ENCODE results near the gene DSCAM.
A peak's percentile ranks its signal among the peaks of the same experiment; 100 is the strongest.

The DSCAM gene

GRCh38 chr21:40386294-40386911, 460.6 kb downstream of the DSCAM start:
- DNase-seq (ENCODE audit: low read depth, low spot score): peak; percentile 49

GRCh38 chr21:40385883-40386282, 461.1 kb downstream of the DSCAM start:
- DNase-seq (ENCODE audit: low read depth, low spot score): no peak

GRCh38 chr21:40383951-40384350, 463.0 kb downstream of the DSCAM start:
- DNase-seq (ENCODE audit: low read depth, low spot score): no peak

GRCh38 chr21:40381111-40381510, 465.8 kb downstream of the DSCAM start:
- DNase-seq (ENCODE audit: low read depth, low spot score): no peak

GRCh38 chr21:40379881-40380810, 466.8 kb downstream of the DSCAM start:
- DNase-seq (ENCODE audit: low read depth, low spot score): no peak

GRCh38 chr21:40377135-40377534, 469.8 kb downstream of the DSCAM start:
- no peak for DNase-seq (ENCODE audit: low read depth, low spot score)

- DNase-seq (ENCODE audit: low read depth, low spot score): no peak
Measured at GRCh38 chr21:40373761-40374160, 473.2 kb downstream of the DSCAM start.

- no peak for DNase-seq (ENCODE audit: low read depth, low spot score)
Measured at GRCh38 chr21:40372506-40372905, 474.5 kb downstream of the DSCAM start.

GRCh38 chr21:40371329-40371728, 475.6 kb downstream of the DSCAM start:
- no peak for DNase-seq (ENCODE audit: low read depth, low spot score)

GRCh38 chr21:40356644-40357043, 490.3 kb downstream of the DSCAM start:
- DNase-seq (ENCODE audit: low read depth, low spot score): no peak

GRCh38 chr21:40355076-40355475, 491.9 kb downstream of the DSCAM start:
- DNase-seq (ENCODE audit: low read depth, low spot score): no peak

- no peak for DNase-seq (ENCODE audit: low read depth, low spot score)
Measured at GRCh38 chr21:40351006-40351405, 496.0 kb downstream of the DSCAM start.

- DNase-seq (ENCODE audit: low read depth, low spot score): no peak
Measured at GRCh38 chr21:40349591-40349990, 497.4 kb downstream of the DSCAM start.

- no peak for DNase-seq (ENCODE audit: low read depth, low spot score)
Measured at GRCh38 chr21:40345711-40346321, 501.1 kb downstream of the DSCAM start.

GRCh38 chr21:40340357-40340756, 506.6 kb downstream of the DSCAM start:
- no peak for DNase-seq (ENCODE audit: low read depth, low spot score)

GRCh38 chr21:40339050-40339449, 507.9 kb downstream of the DSCAM start:
- no peak for DNase-seq (ENCODE audit: low read depth, low spot score)

GRCh38 chr21:40337981-40338380, 509.0 kb downstream of the DSCAM start:
- no peak for DNase-seq (ENCODE audit: low read depth, low spot score)

GRCh38 chr21:40335704-40336103, 511.3 kb downstream of the DSCAM start:
- DNase-seq (ENCODE audit: low read depth, low spot score): peak; percentile 14

GRCh38 chr21:40334159-40334558, 512.8 kb downstream of the DSCAM start:
- no peak for DNase-seq (ENCODE audit: low read depth, low spot score)

- DNase-seq (ENCODE audit: low read depth, low spot score): no peak
Measured at GRCh38 chr21:40333731-40334130, 513.2 kb downstream of the DSCAM start.

- DNase-seq (ENCODE audit: low read depth, low spot score): no peak
Measured at GRCh38 chr21:40331804-40332203, 515.2 kb downstream of the DSCAM start.

GRCh38 chr21:40331172-40331571, 515.8 kb downstream of the DSCAM start:
- no peak for DNase-seq (ENCODE audit: low read depth, low spot score)

GRCh38 chr21:40324389-40324788, 522.6 kb downstream of the DSCAM start:
- no peak for DNase-seq (ENCODE audit: low read depth, low spot score)

All from ELF-1 (cell line).